Measurements from ENCODE around the gene CALML6. TPM values are rescaled to one million over a fixed set of nuclear protein-coding genes. Genes with fewer than 3 reads are reported as not detected.

The CALML6 gene
- total and polyA plus RNA-seq, 10 of the 15 experiments (the other 5 are each of a cell fraction or from before 2014, with no cell fraction given), result 0.07 to 1.3 (median 0.21) TPM; not detected in 5

GRCh38 chr1:1890506-1891348, 24.3 kb upstream of the CALML6 start, which contains the start of gene GNB1 (continued):
- TF ChIP-seq CTCF (IDR thresholded peaks at IDR 0.05 in 2 of 3, conservative IDR thresholded peaks at IDR 0.05 in 1 of 3; ENCODE audit: control insufficient read depth in 2 of 3, extremely low read depth in 1 of 3, insufficient read depth in 1 of 3, low read depth in 3 of 3, low read length in 3 of 3) (no peak), CEBPB (IDR thresholded peaks at IDR 0.05; ENCODE audit: borderline replicate concordance in 1 of 2, low read depth in 2 of 2, low read length in 2 of 2) (no peak), HSF1 (IDR thresholded peaks at IDR 0.05; ENCODE audit: low read depth, low read length) (no peak), ASH2L (IDR thresholded peaks at IDR 0.05; ENCODE audit: borderline replicate concordance, low read depth) (no peak), TBL1XR1 (IDR thresholded peaks at IDR 0.05; ENCODE audit: low read depth, low read length) (no peak), IRF4 (IDR thresholded peaks at IDR 0.05; ENCODE audit: low read depth, low read length) (no peak), PRDM15 (CRISPR knock-in tag; IDR thresholded peaks at IDR 0.05) (no peak), PAX5 (IDR thresholded peaks at IDR 0.05; ENCODE audit: borderline replicate concordance, low read depth, low read length) (0 out of 2 replicates have a peak, but pooled peaks have one; percentile 17), BACH1 (IDR thresholded peaks at IDR 0.05; ENCODE audit: borderline replicate concordance) (peak; percentile 91), CBFB (IDR thresholded peaks at IDR 0.05; ENCODE audit: low read depth) (no peak), NFYB (IDR thresholded peaks at IDR 0.05; ENCODE audit: insufficient read depth, low read depth, low read length) (no peak), TCF12 (IDR thresholded peaks at IDR 0.05; ENCODE audit: low read depth, low read length) (no peak; the same call in 1 of the 2 replicates), SREBF2 (IDR thresholded peaks at IDR 0.05; ENCODE audit: low read length) (no peak), RAD21 (IDR thresholded peaks at IDR 0.05; ENCODE audit: insufficient read depth, low read depth, low read length) (no peak), ZNF207 (IDR thresholded peaks at IDR 0.05; ENCODE audit: borderline replicate concordance) (peak; percentile 40; the same call in 1 of the 2 replicates), ZNF622 (IDR thresholded peaks at IDR 0.05) (no peak)
- TF ChIP-seq, protein P1, sequence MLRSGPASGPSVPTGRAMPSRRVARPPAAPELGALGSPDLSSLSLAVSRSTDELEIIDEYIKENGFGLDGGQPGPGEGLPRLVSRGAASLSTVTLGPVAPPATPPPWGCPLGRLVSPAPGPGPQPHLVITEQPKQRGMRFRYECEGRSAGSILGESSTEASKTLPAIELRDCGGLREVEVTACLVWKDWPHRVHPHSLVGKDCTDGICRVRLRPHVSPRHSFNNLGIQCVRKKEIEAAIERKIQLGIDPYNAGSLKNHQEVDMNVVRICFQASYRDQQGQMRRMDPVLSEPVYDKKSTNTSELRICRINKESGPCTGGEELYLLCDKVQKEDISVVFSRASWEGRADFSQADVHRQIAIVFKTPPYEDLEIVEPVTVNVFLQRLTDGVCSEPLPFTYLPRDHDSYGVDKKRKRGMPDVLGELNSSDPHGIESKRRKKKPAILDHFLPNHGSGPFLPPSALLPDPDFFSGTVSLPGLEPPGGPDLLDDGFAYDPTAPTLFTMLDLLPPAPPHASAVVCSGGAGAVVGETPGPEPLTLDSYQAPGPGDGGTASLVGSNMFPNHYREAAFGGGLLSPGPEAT (IDR thresholded peaks at IDR 0.05; ENCODE audit: low read depth), result no peak
- TF ChIP-seq, protein P2, sequence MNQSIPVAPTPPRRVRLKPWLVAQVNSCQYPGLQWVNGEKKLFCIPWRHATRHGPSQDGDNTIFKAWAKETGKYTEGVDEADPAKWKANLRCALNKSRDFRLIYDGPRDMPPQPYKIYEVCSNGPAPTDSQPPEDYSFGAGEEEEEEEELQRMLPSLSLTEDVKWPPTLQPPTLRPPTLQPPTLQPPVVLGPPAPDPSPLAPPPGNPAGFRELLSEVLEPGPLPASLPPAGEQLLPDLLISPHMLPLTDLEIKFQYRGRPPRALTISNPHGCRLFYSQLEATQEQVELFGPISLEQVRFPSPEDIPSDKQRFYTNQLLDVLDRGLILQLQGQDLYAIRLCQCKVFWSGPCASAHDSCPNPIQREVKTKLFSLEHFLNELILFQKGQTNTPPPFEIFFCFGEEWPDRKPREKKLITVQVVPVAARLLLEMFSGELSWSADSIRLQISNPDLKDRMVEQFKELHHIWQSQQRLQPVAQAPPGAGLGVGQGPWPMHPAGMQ (IDR thresholded peaks at IDR 0.05; ENCODE audit: borderline replicate concordance), result no peak

Data from GM12878 (cell line).